Fibroblast of villous mesenchyme (primary cell): Measurements from ENCODE around the gene CRYGD. TPM values are rescaled to one million over a fixed set of nuclear protein-coding genes. Genes with fewer than 3 reads are reported as not detected.
"Not testable (repeated sequence)": the region's sequence is repeated elsewhere in the genome, so short reads cannot be mapped to it uniquely, and the experiment has no call there.

ENCODE experiments used
- DNase-seq: peaks from one replicate; pipeline ENCODE4 v3.0.0-alpha.2; 2010; ENCODE audit warnings: low read depth
- H3K4me3 ChIP-seq: 2 replicates; pipeline ENCODE4 v1.5.1; 2011; ENCODE audit warnings: low read depth, mild to moderate bottlenecking, low read length
- CTCF ChIP-seq: IDR thresholded peaks from 2 replicates; pipeline ENCODE4 v1.5.1; 2012; ENCODE audit warnings: low read depth, mild to moderate bottlenecking, low read length; ENCODE audit not compliant: insufficient read depth
- total RNA-seq: library from RNA; depleted of rRNA; stranded (reverse); fragments of >200 nt; gene quantifications from 2 replicates; pipeline ENCODE4 v1.2.3, GENCODE V29; 2012

Gene CRYGD
- total RNA-seq, 1 donor = not detected

GRCh38 chr2:208142240-208142924 is 18.1 kb upstream of the CRYGD start:
- TF ChIP-seq CTCF = no peak
- DNase-seq = no peak
- no peak overlapping the region for H3K4me3 ChIP-seq

- no peak overlapping the region for H3K4me3 ChIP-seq
- TF ChIP-seq CTCF = no peak
- no peak for DNase-seq
Observed at GRCh38 chr2:208139447-208139846, 15.1 kb upstream of the CRYGD start.

- H3K4me3 ChIP-seq, DNase-seq: not testable (repeated sequence)
Observed at GRCh38 chr2:208138334-208138733, 14.0 kb upstream of the CRYGD start.

GRCh38 chr2:208136716-208137094 is 12.4 kb upstream of the CRYGD start:
- DNase-seq = no peak
- no peak overlapping the region for H3K4me3 ChIP-seq
- TF ChIP-seq CTCF = no peak

DNA sequence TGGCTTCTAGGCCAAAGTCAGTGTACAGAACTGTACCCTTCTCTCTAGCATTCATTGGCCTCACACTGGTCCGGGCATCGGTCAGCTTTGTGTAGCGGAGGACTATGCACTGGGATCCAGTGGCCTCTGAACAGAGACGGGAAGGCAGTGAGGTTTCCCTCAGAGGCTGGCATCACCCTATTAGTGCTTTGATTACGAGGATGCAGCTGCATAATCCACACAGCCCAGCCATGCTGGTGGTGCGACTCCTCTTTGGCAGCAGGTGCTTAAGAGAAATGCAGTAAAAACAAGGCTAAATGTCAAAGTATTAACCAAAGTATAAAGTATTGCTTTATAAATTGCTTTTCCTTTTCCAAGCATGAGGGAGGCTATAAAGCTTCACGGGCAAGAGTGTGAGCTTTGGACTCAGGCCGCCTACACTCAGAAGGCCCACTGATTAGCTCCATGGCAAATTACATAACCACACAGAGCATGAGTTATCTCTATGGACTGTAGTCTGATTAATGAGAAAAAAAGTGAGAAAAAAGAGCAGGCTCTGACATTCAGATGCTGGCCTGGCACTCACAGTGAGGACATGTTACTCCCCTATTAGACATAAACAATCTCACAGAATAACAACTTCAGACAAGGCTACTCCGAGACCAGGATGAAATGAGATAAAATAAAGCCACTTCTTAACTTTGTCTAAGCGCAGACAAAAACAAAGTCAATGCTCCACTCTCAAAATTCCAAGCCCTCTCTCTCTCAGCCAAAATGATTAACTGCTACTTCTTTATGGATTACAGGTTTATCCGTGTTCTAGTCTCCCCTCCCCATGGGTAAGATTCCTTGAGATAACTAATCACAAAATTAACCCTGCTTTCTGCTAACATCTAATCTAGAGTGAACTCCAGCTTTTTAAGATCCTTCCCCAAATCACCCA is 11.7 kb upstream of the CRYGD start:
- DNase-seq = no peak
- TF ChIP-seq CTCF = no peak
- no peak overlapping the region for H3K4me3 ChIP-seq

GRCh38 chr2:208134928-208135586 is 10.7 kb upstream of the CRYGD start:
- no peak for DNase-seq
- H3K4me3 ChIP-seq = no peak overlapping the region
- no peak for TF ChIP-seq CTCF

DNA sequence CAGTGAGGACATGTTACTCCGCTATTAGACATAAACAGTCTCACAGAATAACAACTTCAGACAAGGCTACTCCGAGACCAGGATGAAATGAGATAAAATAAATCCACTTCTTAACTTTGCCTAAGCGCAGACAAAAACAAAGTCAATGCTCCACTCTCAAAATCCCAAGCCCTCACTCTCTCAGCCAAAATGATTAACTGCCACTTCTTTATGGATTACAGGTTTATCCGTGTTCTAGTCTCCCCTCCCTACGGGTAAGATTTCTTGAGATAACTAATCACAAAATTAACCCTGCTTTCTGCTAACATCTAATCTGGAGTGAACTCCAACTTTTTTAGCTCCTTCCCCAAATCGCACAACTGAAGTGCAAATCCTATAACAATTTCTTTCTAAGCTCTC is 6.4 kb upstream of the CRYGD start:
- DNase-seq = no peak
- no peak for TF ChIP-seq CTCF
- H3K4me3 ChIP-seq = no peak overlapping the region
